NCI-H1092 treated with DMSO at 0.1 percent for 48 hours (cell line): ENCODE data around the gene COL27A1.
"Not testable (repeated sequence)": the region's sequence is repeated elsewhere in the genome, so short reads cannot be mapped to it uniquely, and the experiment has no call there.

Experiments used
- DNase-seq: peaks from one replicate; lab custom pipeline; 2025; lab: John Stamatoyannopoulos, UW

Gene COL27A1

GRCh38 chr9:114123031-114123977 lies 32.0 kb upstream of the COL27A1 start:
- no peak for DNase-seq

GRCh38 chr9:114124138-114124537 lies 31.2 kb upstream of the COL27A1 start:
- no peak for DNase-seq

- no peak for DNase-seq
Observed at GRCh38 chr9:114124666-114125475, 30.5 kb upstream of the COL27A1 start.

- no peak for DNase-seq
Observed at GRCh38 chr9:114125476-114126013, 29.8 kb upstream of the COL27A1 start.

DNA sequence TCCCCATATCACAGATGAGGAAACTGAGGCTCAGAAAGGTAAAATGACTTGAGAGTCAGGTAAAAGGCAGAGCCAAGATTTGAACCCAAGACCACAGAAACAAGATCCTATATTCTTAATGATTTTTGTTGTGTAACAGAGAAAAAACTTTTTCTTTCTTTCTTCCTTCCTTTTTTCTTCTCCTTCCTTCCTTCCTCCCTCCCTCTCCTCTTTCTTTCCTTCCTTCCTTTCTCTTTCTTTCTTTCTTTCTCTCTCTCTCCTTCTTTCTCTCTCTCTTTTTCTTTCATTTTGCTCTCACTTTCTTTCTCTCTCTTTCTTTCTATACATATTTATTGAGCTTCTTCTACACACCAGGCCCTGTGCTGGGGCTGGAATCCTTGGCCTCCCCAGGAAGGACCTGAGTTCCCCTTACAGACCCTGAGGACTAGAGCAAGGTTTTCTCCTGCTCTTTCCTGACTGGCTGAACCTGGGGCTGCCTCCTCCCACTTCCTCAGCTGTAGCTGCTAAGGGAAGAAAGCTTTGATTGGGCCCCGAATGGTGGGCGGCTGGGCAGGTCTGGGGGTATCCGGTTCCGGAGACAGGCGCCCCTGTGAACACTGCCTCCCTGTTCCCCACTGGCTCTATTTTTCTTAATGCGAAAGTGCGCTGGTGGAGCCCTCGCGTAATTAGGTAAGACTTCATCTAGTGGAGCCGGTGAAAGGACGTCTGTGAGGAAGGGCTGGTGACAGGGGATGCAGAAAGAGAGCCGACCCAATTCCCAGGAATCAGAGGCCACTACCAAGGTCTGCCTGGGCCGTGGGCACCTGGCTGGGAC lies 28.9 kb upstream of the COL27A1 start:
- no peak for DNase-seq

- not testable (repeated sequence) for DNase-seq
Observed at GRCh38 chr9:114128759-114129158, 26.6 kb upstream of the COL27A1 start.

GRCh38 chr9:114130141-114130540 lies 25.2 kb upstream of the COL27A1 start:
- no peak for DNase-seq

DNA sequence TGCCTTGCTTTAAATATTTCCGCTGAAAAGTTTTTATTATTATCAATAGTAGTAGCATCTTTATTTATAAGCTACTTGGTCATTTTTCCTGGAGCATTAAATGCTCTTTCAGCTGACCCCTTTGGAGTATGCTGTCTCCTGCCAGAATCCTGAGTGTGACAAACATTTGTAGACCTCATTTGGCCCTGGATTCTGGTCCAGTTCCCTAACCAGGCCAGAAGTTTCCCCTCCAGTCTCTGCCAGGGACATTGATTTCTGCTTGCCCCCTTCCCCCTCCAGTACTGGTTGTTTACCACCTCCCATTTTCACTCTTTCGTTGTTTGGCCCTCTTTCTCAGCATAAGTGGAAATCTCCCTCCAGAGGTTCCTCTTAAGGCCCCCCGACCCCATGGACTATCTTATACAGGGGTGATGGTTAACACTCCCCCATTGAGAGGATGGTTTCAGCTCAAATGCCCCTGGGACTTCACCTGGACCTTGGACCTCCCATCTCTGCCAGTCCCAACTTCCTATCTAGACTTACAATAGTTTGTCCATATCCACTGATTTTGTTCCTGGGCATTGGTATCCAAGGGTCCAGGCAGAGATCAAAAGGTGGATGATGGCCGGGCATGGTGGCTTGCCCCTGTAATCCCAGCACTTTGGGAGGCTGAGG lies 24.6 kb upstream of the COL27A1 start:
- DNase-seq: no peak

DNA sequence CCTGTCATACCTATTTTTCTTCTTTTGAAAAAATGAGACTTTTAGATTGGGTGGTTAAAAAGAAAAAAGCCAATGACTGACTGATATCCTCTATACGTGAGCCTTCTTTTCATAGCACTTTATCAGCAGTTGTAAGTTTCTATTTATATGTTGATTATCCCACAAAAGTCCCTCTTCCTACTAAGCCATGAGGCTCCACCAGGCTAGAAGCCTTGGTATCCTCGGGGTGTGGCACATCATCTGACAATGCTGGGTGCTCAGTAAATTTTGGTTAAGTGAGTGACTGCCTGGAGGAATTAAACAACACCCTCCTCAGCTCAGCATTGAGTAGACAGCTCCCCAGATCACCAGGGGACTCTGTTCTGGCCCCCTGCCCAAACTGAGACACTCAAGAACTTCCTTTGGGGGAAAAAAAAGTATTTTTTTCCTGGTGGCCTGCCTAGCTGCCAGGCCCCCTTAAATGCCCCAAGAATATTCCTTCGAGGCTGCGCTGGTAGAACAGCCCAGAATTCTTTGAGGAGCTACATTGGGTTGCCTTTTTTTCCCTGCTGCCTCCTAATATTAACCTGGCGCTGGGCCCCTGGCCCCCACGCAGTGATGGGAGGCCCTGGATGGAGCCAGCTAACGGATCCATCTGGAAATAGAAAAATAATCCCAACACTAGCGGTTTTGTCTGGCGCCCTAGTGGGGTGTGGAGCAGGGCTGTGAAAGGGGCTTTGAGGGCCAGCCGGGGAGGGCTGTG lies 23.4 kb upstream of the COL27A1 start:
- DNase-seq: no peak

DNA sequence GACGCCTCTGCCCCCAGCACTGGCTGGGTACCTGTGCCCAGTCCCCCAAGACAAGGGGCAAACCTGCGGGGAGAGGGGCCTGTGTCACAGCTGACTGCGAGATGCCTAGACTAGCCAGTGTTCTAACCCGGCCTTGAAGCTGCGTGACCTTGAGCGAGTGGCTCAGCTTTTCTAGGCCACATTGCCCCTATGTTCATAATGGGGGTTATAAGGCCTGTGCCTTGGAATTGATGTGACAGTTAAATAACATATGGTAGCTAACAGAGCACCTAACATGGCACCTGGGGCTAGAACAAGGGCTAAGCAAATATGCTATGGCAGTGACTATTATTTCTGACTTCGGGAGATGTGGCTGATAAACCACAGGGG lies 22.8 kb upstream of the COL27A1 start:
- DNase-seq: no peak

GRCh38 chr9:114134827-114135396 lies 20.4 kb upstream of the COL27A1 start:
- DNase-seq: no peak

GRCh38 chr9:114137831-114138230 lies 17.5 kb upstream of the COL27A1 start:
- DNase-seq: no peak

DNA sequence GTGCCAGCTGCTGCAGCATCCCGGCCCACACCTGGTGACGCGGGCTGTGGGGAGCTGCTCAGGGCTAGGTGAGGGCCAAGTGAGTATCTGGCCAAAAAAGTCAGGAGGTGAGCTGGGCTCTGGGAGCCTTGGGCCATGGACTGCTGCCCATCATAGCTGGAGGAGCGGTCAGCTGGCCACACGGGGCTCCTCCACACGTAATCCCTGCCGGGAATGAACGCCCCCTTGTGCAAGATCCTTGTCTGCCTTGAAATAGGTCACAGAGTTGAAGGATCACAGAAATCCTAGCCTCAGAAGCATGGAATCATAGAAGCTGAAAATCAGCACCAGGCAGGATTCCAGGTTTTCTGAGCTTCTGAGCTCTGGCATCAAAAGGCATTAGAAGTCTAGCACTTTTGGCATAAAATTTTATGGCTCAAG lies 16.8 kb upstream of the COL27A1 start:
- no peak for DNase-seq

DNA sequence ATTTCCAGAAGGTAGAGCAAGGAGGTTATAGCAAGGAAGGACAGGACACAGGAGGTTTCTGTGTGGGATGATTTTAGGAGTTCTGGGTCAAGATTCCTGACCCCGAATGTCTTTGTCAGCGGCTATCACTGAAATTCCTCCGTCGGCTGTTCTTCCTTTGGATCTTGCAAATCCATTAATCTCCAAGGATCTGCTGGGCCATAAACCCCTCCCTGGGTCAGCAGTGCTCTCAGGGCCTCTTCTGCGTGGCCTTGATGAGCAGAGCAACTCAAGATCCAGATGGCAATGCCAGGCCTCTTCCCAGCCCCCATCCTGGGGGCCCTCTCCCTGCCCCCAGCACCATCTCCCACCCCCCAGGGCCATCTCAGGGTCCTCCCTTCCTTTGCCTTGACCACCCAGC lies 16.3 kb upstream of the COL27A1 start:
- no peak for DNase-seq

DNA sequence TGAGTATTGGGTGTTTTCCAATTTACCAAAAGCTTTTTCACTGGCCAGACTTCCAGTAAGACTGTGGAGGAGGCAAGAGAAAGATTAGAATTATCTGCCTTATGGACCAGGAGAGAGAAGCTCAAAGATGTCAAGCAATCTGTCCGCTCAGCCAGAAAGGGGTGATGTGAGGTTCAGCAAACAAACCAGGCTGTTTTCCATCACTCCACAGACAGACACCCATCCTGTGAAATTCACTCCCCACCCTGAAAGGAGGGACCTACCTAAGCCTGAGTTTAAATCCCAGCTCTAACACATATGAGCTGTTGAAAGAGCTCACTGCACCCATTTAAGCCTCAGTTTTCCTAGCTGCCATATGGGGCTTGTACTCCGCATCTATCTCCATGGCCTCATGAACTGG lies 14.9 kb upstream of the COL27A1 start:
- no peak for DNase-seq

DNA sequence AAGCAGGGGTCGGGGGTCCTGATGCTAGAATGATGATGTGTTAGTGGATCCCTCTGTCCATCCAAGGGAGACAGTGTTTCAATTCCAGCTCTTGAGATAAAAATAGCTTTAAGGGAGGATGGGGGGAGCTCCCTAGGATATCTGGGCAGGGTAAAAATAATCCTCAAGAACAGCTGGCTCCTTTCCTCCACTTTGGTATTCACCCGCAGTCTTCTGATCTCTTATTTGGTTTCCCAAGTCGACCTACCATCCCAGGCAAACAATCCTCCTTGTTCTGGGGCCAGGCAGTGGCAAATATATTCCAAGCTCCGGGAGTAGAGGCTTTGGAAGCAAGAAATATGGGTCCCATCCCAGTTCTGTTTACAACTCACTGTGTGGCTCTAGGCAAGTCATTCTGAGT lies 14.5 kb upstream of the COL27A1 start:
- no peak for DNase-seq

DNA sequence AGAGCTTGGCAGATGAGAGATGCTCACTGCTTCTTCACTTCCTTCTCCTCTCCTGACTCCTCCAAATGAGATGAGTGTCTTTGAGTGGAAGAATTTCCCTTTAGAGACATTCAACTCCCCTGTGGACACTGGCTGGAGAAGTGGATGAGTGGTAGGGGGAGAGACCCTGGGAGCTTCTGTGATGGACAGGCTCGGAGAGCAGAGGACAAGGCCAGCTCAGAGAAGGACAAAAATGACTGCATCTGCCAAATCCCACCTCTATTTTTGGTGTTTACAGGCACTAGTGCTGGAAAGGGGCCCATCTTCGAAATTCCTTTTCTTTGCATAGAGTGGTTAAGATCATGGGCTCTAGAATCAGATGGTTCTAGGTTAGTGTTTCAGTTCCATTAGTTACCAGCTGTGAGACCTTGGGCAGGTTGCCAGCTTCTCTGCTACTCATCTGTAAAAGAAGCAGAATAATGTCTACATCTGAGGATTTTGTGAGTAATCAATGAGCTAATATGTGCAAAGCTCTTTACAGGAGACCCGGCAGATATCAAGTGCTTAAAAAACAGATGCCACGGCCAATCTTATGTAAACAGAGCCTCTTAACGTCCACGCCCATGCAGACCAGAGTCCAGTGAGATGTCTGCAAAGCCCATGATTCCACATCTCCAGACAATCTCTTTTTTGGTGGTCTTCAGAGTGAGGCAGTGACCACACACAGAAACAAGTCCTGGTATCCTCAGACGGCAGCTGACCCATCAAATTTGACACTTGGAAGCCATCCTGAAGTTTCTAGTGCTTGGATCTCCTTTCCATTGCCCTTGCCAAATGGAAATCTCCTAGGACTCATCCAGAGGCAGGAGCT lies 13.6 kb upstream of the COL27A1 start:
- no peak for DNase-seq

DNA sequence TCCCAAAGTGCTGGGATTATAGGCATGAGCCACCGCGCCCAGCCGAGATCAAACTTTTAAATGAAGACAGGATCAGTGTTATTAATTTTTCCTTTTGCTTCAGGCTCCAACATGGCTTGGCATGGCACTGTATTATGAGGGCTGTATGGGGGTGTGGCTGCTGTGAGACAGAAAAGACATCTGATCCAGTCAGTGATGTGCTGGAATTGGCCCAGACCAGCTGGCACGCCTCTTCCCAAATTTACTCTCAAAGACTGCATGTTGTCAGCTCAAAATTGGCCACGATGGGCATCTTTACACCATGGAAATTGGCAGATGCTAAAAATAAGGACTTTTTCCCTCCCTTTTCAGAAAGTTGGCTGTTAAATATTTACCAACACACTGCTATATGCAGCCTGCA lies 12.1 kb upstream of the COL27A1 start:
- DNase-seq: no peak

- no peak for DNase-seq
Observed at GRCh38 chr9:114146735-114147134, 8.6 kb upstream of the COL27A1 start.
